HepG2 (cell line): ENCODE results near the gene PRRT1. TPM values are rescaled to one million over a fixed set of nuclear protein-coding genes. Genes with fewer than 3 reads are reported as not detected.

ENCODE experiments used
- ATAC-seq: fragments of 200-7000 bp; cut with Tn5 transposase; 3 replicates; pipeline ENCODE4 v1.9.1; 2020; ENCODE audit warnings: mild to moderate bottlenecking, moderate library complexity
- BruUV-seq: library from RNA; stranded (reverse); fragments of 400-500 nt; replicated peaks from 2 replicates; lab custom pipeline; 2021; lab: Mats Ljungman, UMichigan
- CTCF ChIA-PET: fragments of 300-600 bp; formaldehyde crosslinking; extraction: SDS; loops from one replicate; lab custom pipeline; 2021; ENCODE audit warnings: low total read pairs, inconsistent platforms, low intra/inter-chr PET ratio; lab: Yijun Ruan, JAX
- POLR2A ChIA-PET: fragments of 350-600 bp; sonication (Branson Sonifier 250); formaldehyde crosslinking; loops from one replicate; lab custom pipeline; 2020; ENCODE audit warnings: antibody characterized with exemption, inconsistent platforms; lab: Yijun Ruan, JAX
- DNase-seq: peaks from one replicate; pipeline ENCODE4 v3.0.0-alpha.2; 2015; ENCODE audit warnings: low spot score
- FAIRE-seq: peaks from 3 replicates; lab custom pipeline; 2011; peaks lifted over from hg19 to GRCh38; lab: Jason Lieb, UNC
- H2AFZ ChIP-seq: one replicate; pipeline ENCODE4 v1.6.1; 2011; ENCODE audit warnings: low read length, inconsistent platforms
- H3K27ac ChIP-seq: fragments of 300-600 bp; 3 replicates; pipeline ENCODE4 v1.8.0; 2011; ENCODE audit warnings: mixed run types, mild to moderate bottlenecking, mixed read lengths, low read length, inconsistent platforms; ENCODE audit not compliant: insufficient read depth; ENCODE audit errors: extremely low read length
- H3K27me3 ChIP-seq, 2 experiments: fragments of 200-600 bp in 1 of 2; 2 replicates in 1 of 2; 3 replicates in 1 of 2; pipeline versions ENCODE4 v1.6.0 to v1.8.0; 2011; ENCODE audit warnings: low read length in 2 of 2, mild to moderate bottlenecking in 2 of 2, moderate library complexity in 2 of 2, inconsistent platforms in 1 of 2; ENCODE audit not compliant: insufficient read depth in 2 of 2, control insufficient read depth in 1 of 2
- H3K36me3 ChIP-seq, 2 experiments: fragments of 200-600 bp in 1 of 2; replicated peaks in 1 of 2; 2 replicates in 1 of 2; 3 replicates in 1 of 2; pipeline versions ENCODE4 v1.5.1 to v1.8.0; 2011; ENCODE audit warnings: low read length in 2 of 2, inconsistent platforms in 1 of 2; ENCODE audit not compliant: insufficient read depth in 2 of 2, control insufficient read depth in 1 of 2
- H3K4me1 ChIP-seq: 2 replicates; pipeline ENCODE4 v1.5.1; 2012; ENCODE audit warnings: low read length, inconsistent platforms; ENCODE audit not compliant: insufficient read depth
- H3K4me2 ChIP-seq: 2 replicates; pipeline ENCODE4 v1.6.0; 2011; ENCODE audit warnings: low read depth, low read length, inconsistent platforms
- H3K4me3 ChIP-seq, 3 experiments: fragments of 200-600 bp in 1 of 3; sonication (generic), shearing (Covaris generic) in 1 of 3; replicated peaks in 1 of 3; 2 replicates each; pipeline ENCODE4 v1.5.1; 2011 to 2016; ENCODE audit warnings: low read length in 3 of 3, inconsistent platforms in 2 of 3, low read depth in 2 of 3, mild to moderate bottlenecking in 2 of 3, control low read depth in 1 of 3, mixed read lengths in 1 of 3; ENCODE audit not compliant: insufficient read depth in 1 of 3
- H3K79me2 ChIP-seq: one replicate; pipeline ENCODE4 v1.6.1; 2011; ENCODE audit warnings: low read length, inconsistent platforms; ENCODE audit not compliant: insufficient read depth
- H3K9ac ChIP-seq: 2 replicates; pipeline ENCODE4 v1.6.0; 2011; ENCODE audit warnings: mild to moderate bottlenecking, low read depth, low read length, inconsistent platforms; ENCODE audit not compliant: insufficient read depth
- H3K9me3 ChIP-seq: 2 replicates; pipeline ENCODE4 v1.5.1; 2012; ENCODE audit warnings: mild to moderate bottlenecking, low read length
- H4K20me1 ChIP-seq: 2 replicates; pipeline ENCODE4 v1.6.0; 2011; ENCODE audit warnings: inconsistent platforms, mild to moderate bottlenecking, low read length, moderate library complexity; ENCODE audit not compliant: insufficient read depth
- ASH2L ChIP-seq: fragments of 300-600, 200-600 bp; sonication (generic); IDR thresholded peaks from 2 replicates; pipeline ENCODE4 v1.7.0; 2017; ENCODE audit warnings: low read depth, mild to moderate bottlenecking, moderate library complexity, mixed read lengths, low read length; ENCODE audit not compliant: insufficient read length
- ATAD3A ChIP-seq: sonication (generic); formaldehyde crosslinking; IDR thresholded peaks from 2 replicates; pipeline ENCODE4 v1.4.0; 2020; ENCODE audit warnings: missing genetic modification reagents
- BCL6 ChIP-seq: IDR thresholded peaks from 2 replicates; pipeline ENCODE4 v1.6.1; 2016; ENCODE audit warnings: missing genetic modification reagents, missing compliant biosample characterization
- SMARCE1 ChIP-seq: fragments of 450-650 bp; IDR thresholded peaks from 2 replicates; pipeline ENCODE4 v1.6.1; 2017; ENCODE audit warnings: borderline replicate concordance
- WGBS: methylation state at CpG from one replicate; pipeline ENCODE4 v1.1.6; 2017; ENCODE audit warnings: low lambda C conversion rate; 5-methylcytosine and 5-hydroxymethylcytosine counted together
- in situ Hi-C: cut with HindIII; loops from 2 replicates; pipeline ENCODE4 v1.10.0; 2017; ENCODE audit warnings: low pct_unique_long_range_greater_than_20kb; ENCODE audit not compliant: extremely low pct_ligation_motif_present
- intact Hi-C: fragments of 100-400 bp; cut with micrococcal nuclease; formaldehyde crosslinking; loops from one replicate; pipeline ENCODE4 v1.10.0; 2022; ENCODE audit not compliant: unreplicated experiment
- polyA plus RNA-seq, 8 experiments: library from polyadenylated mRNA; depleted of rRNA in 3 of 8; stranded (reverse) in 7 of 8; unstranded in 1 of 8; fragments of >200 nt; fragmentation: Illumina TruSeq in 4 of 8; extraction: Trizol in 4 of 8; gene quantifications; 2 replicates each; pipeline versions ENCODE4 v1.2.1 to v1.2.3, GENCODE V29; 2011 to 2016; ENCODE audit warnings: low read depth in 4 of 8, missing spikeins in 1 of 8, mixed read lengths in 1 of 8; ENCODE audit not compliant: insufficient read depth in 1 of 8
- total RNA-seq, 5 experiments: library from RNA; depleted of rRNA; stranded (reverse); fragments of >200 nt; fragmentation: Illumina TruSeq; extraction: Trizol; gene quantifications; 2 replicates each; pipeline ENCODE4 v1.2.3, GENCODE V29; 2016; ENCODE audit warnings: low read depth in 1 of 5
- TF ChIP-seq, protein P1 (sequence below): sonication (generic); formaldehyde crosslinking; IDR thresholded peaks from 2 replicates; pipeline ENCODE4 v1.9.0; 2022; ENCODE audit warnings: missing genetic modification reagents, mild to moderate bottlenecking, borderline replicate concordance

Gene PRRT1
- total and polyA plus RNA-seq, 2 of the 13 experiments (the other 11 are each of a cell fraction or from before 2014, with no cell fraction given): 0.64 to 1.4 TPM

GRCh38 chr6:32192608-32193039, 40.9 kb upstream of the PRRT1 start, which contains the start of gene GPSM3 (continued):
- TF ChIP-seq ATAD3A (CRISPR knock-in tag) (no peak), ASH2L (no peak)

GRCh38 chr6:32191696-32192607, 40.2 kb upstream of the PRRT1 start:
- TF ChIP-seq BCL6 (CRISPR knock-in tag) (no peak), SMARCE1 (no peak)
- TF ChIP-seq, protein P1, sequence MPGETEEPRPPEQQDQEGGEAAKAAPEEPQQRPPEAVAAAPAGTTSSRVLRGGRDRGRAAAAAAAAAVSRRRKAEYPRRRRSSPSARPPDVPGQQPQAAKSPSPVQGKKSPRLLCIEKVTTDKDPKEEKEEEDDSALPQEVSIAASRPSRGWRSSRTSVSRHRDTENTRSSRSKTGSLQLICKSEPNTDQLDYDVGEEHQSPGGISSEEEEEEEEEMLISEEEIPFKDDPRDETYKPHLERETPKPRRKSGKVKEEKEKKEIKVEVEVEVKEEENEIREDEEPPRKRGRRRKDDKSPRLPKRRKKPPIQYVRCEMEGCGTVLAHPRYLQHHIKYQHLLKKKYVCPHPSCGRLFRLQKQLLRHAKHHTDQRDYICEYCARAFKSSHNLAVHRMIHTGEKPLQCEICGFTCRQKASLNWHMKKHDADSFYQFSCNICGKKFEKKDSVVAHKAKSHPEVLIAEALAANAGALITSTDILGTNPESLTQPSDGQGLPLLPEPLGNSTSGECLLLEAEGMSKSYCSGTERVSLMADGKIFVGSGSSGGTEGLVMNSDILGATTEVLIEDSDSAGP: peak; percentile 1; the same call in 1 of the 2 replicates
- intact Hi-C loops: no loop called here
- peak overlapping the region; percentile 95 for H3K4me2 ChIP-seq
- H3K4me3 ChIP-seq: peak overlapping the region in 1 of 3 experiments; percentile 93; a peak in 1 of 6 replicates
- ChIA-PET POLR2A (interaction anchor here (1.1 to 7.1 kb wide), 8 partner anchors 9 to 780 kb away, joined by 3 to 127 read pairs (median 6); partner anchors contain the start of genes AGPAT1, ATF6B, FKBPL and RNF5), CTCF (no interaction called here)
- H3K27me3 ChIP-seq: no peaks in the 10 kb centered on the region; a peak in 1 of 5 replicates
- in situ Hi-C loops: loop anchor here (5.0 kb wide), 1 partner anchor 780 kb away; no protein-coding TSS in a partner anchor
- H3K27ac ChIP-seq: no peak overlapping the region
- DNase-seq: no peak
- H3K4me1 ChIP-seq: peaks cover 56% of the 10 kb centered on the region
- 76% methylated on average over 15 of the region's 15 CpGs for WGBS
- ATAC-seq: no peak
- H2AFZ ChIP-seq: no peak overlapping the region
- H3K79me2 ChIP-seq: peaks cover 15% of the 10 kb centered on the region
- H3K9ac ChIP-seq: no peak overlapping the region
- FAIRE-seq: no peak
- no peaks in the 10 kb centered on the region for H3K9me3 ChIP-seq
- peaks cover 6 to 10% of the 10 kb centered on the region in 2 experiments; a peak in 4 of 5 replicates for H3K36me3 ChIP-seq
- no TSS peak for BruUV-seq
- no peaks in the 10 kb centered on the region for H4K20me1 ChIP-seq
